ENCODE results near the gene POC1A. TPM values are rescaled to one million over a fixed set of nuclear protein-coding genes. Genes with fewer than 3 reads are reported as not detected.

The POC1A gene
- total and polyA plus RNA-seq, 2 donors (not counting 3 experiments of a cell fraction or from before 2014, with no cell fraction given), result 14.8 to 19.4 TPM

DNA sequence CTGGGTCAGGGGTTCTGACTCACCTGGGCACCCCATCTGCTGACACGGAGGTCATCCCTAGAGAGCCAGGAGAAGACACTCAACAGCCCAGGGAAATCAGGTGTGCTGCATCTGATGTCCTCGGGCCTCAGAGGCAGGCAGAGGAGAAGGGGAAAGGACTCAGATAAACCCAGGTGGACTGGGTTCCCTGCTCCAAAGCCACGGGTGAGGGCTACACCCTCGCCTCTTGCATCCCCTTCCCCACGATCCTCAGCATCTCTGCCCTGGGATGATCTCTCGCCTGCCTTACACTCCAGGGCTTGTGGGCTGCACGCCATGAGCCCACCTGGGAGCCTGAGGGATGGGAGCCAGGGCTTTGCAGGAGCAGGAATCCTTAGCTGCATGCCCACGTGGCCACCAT is 89.7 kb downstream of the POC1A start:
- no peak overlapping the region for H3K27ac ChIP-seq (ENCODE audit: insufficient read depth, low read depth, low read length)
- H3K79me2 ChIP-seq (ENCODE audit: control insufficient read depth, insufficient read depth, low read length), result no peaks in the 10 kb centered on the region
- TF ChIP-seq GATA2 (IDR thresholded peaks at IDR 0.05; ENCODE audit: insufficient read depth, insufficient read length, low read depth, low read length) (no peak), CTCF (IDR thresholded peaks at IDR 0.05; ENCODE audit: extremely low read depth in 1 of 2, insufficient read depth in 1 of 2, low read depth in 1 of 2, low read length in 2 of 2) (no peak), MAX (IDR thresholded peaks at IDR 0.05; ENCODE audit: insufficient read depth, insufficient read length) (no peak), JUN (IDR thresholded peaks at IDR 0.05; ENCODE audit: borderline replicate concordance, insufficient read depth, insufficient read length, low read depth) (no peak), EZH2 (IDR thresholded peaks at IDR 0.05; ENCODE audit: borderline replicate concordance, low read depth, low read length, severe bottlenecking) (no peak), POLR2AphosphoS5 (IDR thresholded peaks at IDR 0.05; ENCODE audit: insufficient read depth, low read depth, low read length) (no peak), FOS (IDR thresholded peaks at IDR 0.05; ENCODE audit: borderline replicate concordance, insufficient read depth, low read length) (no peak), MYC (IDR thresholded peaks at IDR 0.05; ENCODE audit: low read depth, low read length) (no peak)
- CTCF ChIA-PET, result interaction anchor here (1.0 kb wide), 1 partner anchor 59 kb away, joined by 3 read pairs; no protein-coding TSS in a partner anchor
- H3K9me1 ChIP-seq (replicated peaks; ENCODE audit: control insufficient read depth, extremely low read depth, insufficient read depth, low read length), result no peaks in the 10 kb centered on the region
- H3K9ac ChIP-seq (replicated peaks; ENCODE audit: extremely low read depth, insufficient read depth, low read length), result no peak overlapping the region
- POLR2A ChIA-PET, result no interaction called here
- H3K4me3 ChIP-seq (replicated peaks in 1 of 3; ENCODE audit: insufficient read depth in 1 of 3, low read depth in 1 of 3, low read length in 3 of 3), result no peak overlapping the region
- no peaks in the 10 kb centered on the region for H3K27me3 ChIP-seq (ENCODE audit: control insufficient read depth in 2 of 2, insufficient read depth in 2 of 2, low read length in 2 of 2)
- FAIRE-seq, result no peak
- no peaks in the 10 kb centered on the region for H3K9me3 ChIP-seq (replicated peaks; ENCODE audit: control insufficient read depth, insufficient read depth, low read length)
- no TSS peak for BruUV-seq (replicated peaks)
- dilution Hi-C loops (cut with MboI; ENCODE audit: extremely low pct_ligation_motif_present, low sequenced_read_pairs), result no loop called here
- H3K36me3 ChIP-seq (ENCODE audit: control insufficient read depth in 2 of 2, extremely low read depth in 1 of 2, insufficient read depth in 2 of 2, low read length in 2 of 2), result no peaks in the 10 kb centered on the region
- intact Hi-C loops (cut with micrococcal nuclease), result no loop called here
- no peak overlapping the region for H3K4me2 ChIP-seq (ENCODE audit: insufficient read depth, low read length)
- DNase-seq (ENCODE audit: low read depth, low spot score), result no peak
- H4K20me1 ChIP-seq (replicated peaks; ENCODE audit: control insufficient read depth, extremely low read depth, insufficient read depth, low read length), result no peaks in the 10 kb centered on the region
- peaks cover 10% of the 10 kb centered on the region for H3K4me1 ChIP-seq (ENCODE audit: control insufficient read depth, extremely low read depth, insufficient read depth, low read length)
- H2AFZ ChIP-seq (ENCODE audit: low read depth, low read length), result no peak overlapping the region

All from endothelial cell of umbilical vein (primary cell).